ENCODE data around the gene CHCHD3.

The CHCHD3 gene

GRCh38 chr7:132760244-132760623 is 321.7 kb downstream of the CHCHD3 start:
- DNase-seq: no peak

GRCh38 chr7:132759482-132760243 is 322.2 kb downstream of the CHCHD3 start:
- no peak for DNase-seq

- peak; percentile 11 for DNase-seq
Observed at GRCh38 chr7:132758986-132759385, 322.9 kb downstream of the CHCHD3 start.

GRCh38 chr7:132757783-132758182 is 324.1 kb downstream of the CHCHD3 start:
- no peak for DNase-seq

- no peak for DNase-seq
Observed at GRCh38 chr7:132756484-132756990, 325.4 kb downstream of the CHCHD3 start.

- DNase-seq: no peak
Observed at GRCh38 chr7:132755538-132756483, 326.1 kb downstream of the CHCHD3 start.

- no peak for DNase-seq
Observed at GRCh38 chr7:132752431-132752830, 329.5 kb downstream of the CHCHD3 start.

- no peak for DNase-seq
Observed at GRCh38 chr7:132751244-132751647, 330.6 kb downstream of the CHCHD3 start.

GRCh38 chr7:132750530-132751217 is 331.2 kb downstream of the CHCHD3 start:
- no peak for DNase-seq

- no peak for DNase-seq
Observed at GRCh38 chr7:132750096-132750495, 331.8 kb downstream of the CHCHD3 start.

- DNase-seq: no peak
Observed at GRCh38 chr7:132745510-132745909, 336.4 kb downstream of the CHCHD3 start.

- DNase-seq: no peak
Observed at GRCh38 chr7:132743974-132744373, 337.9 kb downstream of the CHCHD3 start.

GRCh38 chr7:132742189-132742612 is 339.7 kb downstream of the CHCHD3 start:
- no peak for DNase-seq

- no peak for DNase-seq
Observed at GRCh38 chr7:132740176-132740575, 341.7 kb downstream of the CHCHD3 start.

- no peak for DNase-seq
Observed at GRCh38 chr7:132739271-132739955, 342.5 kb downstream of the CHCHD3 start.

GRCh38 chr7:132738254-132738653 is 343.6 kb downstream of the CHCHD3 start:
- no peak for DNase-seq

GRCh38 chr7:132735476-132735875 is 346.4 kb downstream of the CHCHD3 start:
- DNase-seq: no peak
